Measurements from ENCODE around the gene KIFBP.

The KIFBP gene

GRCh38 chr10:68982389-68982788, 6.2 kb upstream of the KIFBP start:
- TF ChIP-seq, protein P1, sequence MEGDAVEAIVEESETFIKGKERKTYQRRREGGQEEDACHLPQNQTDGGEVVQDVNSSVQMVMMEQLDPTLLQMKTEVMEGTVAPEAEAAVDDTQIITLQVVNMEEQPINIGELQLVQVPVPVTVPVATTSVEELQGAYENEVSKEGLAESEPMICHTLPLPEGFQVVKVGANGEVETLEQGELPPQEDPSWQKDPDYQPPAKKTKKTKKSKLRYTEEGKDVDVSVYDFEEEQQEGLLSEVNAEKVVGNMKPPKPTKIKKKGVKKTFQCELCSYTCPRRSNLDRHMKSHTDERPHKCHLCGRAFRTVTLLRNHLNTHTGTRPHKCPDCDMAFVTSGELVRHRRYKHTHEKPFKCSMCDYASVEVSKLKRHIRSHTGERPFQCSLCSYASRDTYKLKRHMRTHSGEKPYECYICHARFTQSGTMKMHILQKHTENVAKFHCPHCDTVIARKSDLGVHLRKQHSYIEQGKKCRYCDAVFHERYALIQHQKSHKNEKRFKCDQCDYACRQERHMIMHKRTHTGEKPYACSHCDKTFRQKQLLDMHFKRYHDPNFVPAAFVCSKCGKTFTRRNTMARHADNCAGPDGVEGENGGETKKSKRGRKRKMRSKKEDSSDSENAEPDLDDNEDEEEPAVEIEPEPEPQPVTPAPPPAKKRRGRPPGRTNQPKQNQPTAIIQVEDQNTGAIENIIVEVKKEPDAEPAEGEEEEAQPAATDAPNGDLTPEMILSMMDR (IDR thresholded peaks at IDR 0.05), result no peak
- TF ChIP-seq ZFX (IDR thresholded peaks at IDR 0.05; ENCODE audit: borderline replicate concordance), result no peak
- no peak overlapping the region for H3K27ac ChIP-seq

DNA sequence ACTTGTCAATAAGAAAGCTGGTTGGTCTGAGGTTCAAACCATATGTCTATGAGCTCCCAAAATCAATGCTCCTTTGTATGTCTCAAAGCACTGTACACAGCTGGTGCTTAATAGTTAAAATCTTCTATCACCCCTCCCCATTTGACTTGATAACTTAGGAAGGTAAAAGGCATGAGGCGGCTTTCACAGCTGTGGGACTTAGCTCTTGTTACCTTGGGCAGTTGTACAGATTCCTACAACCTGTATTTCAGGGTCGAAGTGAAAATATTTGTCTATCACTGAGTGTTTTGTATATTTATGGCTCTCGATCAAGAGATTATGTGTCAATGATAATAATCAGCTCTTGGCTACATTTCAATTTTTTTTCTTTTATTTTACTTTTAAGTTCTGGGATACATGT, 992 bp upstream of the KIFBP start:
- TF ChIP-seq, protein P1 (IDR thresholded peaks at IDR 0.05), result no peak
- no peak for TF ChIP-seq ZFX (IDR thresholded peaks at IDR 0.05; ENCODE audit: borderline replicate concordance)
- H3K27ac ChIP-seq, result peak overlapping the region; percentile 91

- TF ChIP-seq, protein P1 (IDR thresholded peaks at IDR 0.05), result no peak
- TF ChIP-seq ZFX (IDR thresholded peaks at IDR 0.05; ENCODE audit: borderline replicate concordance), result no peak
- peak overlapping the region; percentile 91 for H3K27ac ChIP-seq
Observed at GRCh38 chr10:68989317-68989990, 851 bp downstream of the KIFBP start.

GRCh38 chr10:68992636-68993440, 4.2 kb downstream of the KIFBP start:
- H3K27ac ChIP-seq, result no peak overlapping the region

GRCh38 chr10:68997211-68997610, 8.6 kb downstream of the KIFBP start:
- no peak for TF ChIP-seq ZFX (IDR thresholded peaks at IDR 0.05; ENCODE audit: borderline replicate concordance)
- TF ChIP-seq, protein P1 (IDR thresholded peaks at IDR 0.05), result no peak
- no peak overlapping the region for H3K27ac ChIP-seq

More at GRCh38 chr10:68992636-68993440, 4.2 kb downstream of the KIFBP start:
- no peak for TF ChIP-seq ZFX (IDR thresholded peaks at IDR 0.05; ENCODE audit: borderline replicate concordance)
- TF ChIP-seq, protein P1 (IDR thresholded peaks at IDR 0.05), result no peak

GRCh38 chr10:69004821-69005220, 16.2 kb downstream of the KIFBP start:
- no peak overlapping the region for H3K27ac ChIP-seq
- TF ChIP-seq, protein P1 (IDR thresholded peaks at IDR 0.05), result peak; percentile 47
- no peak for TF ChIP-seq ZFX (IDR thresholded peaks at IDR 0.05; ENCODE audit: borderline replicate concordance)

All from 22Rv1 (cell line).